GM23338 (cell line): ENCODE measurements around the gene RASL10B. TPM values are rescaled to one million over a fixed set of nuclear protein-coding genes. Genes with fewer than 3 reads are reported as not detected.

Experiments
- ATAC-seq: fragments of 200-7000 bp; cut with Tn5 transposase; 3 replicates; pipeline ENCODE4 v1.9.1; 2020
- DNase-seq: peaks from one replicate; pipeline ENCODE4 v3.0.0-alpha.2; 2015; ENCODE audit warnings: low spot score
- H2AFZ ChIP-seq: fragments of 200-600 bp; sonication (generic); 2 replicates; pipeline ENCODE4 v1.8.0; 2016; ENCODE audit warnings: antibody characterized with exemption, mild to moderate bottlenecking, moderate library complexity
- H3F3A ChIP-seq: fragments of 200-600 bp; sonication (generic); replicated peaks from 2 replicates; pipeline ENCODE4 v1.8.0; 2017; ENCODE audit warnings: antibody characterized with exemption, mixed run types, low read depth
- H3K27ac ChIP-seq: fragments of 200-600 bp; sonication (generic); 2 replicates; pipeline ENCODE4 v1.6.1; 2016; ENCODE audit warnings: low read depth
- H3K27me3 ChIP-seq: fragments of 200-600 bp; sonication (generic); 2 replicates; pipeline ENCODE4 v1.8.0; 2016; ENCODE audit warnings: mild to moderate bottlenecking, mixed run types, moderate library complexity; ENCODE audit not compliant: insufficient read depth
- H3K36me3 ChIP-seq: fragments of 200-600 bp; sonication (generic); 2 replicates; pipeline ENCODE4 v1.8.0; 2016; ENCODE audit warnings: mild to moderate bottlenecking; ENCODE audit not compliant: insufficient read depth
- H3K4me1 ChIP-seq: fragments of 200-600 bp; sonication (generic); 2 replicates; pipeline ENCODE4 v1.8.0; 2016; ENCODE audit warnings: mild to moderate bottlenecking, moderate library complexity; ENCODE audit not compliant: insufficient read depth
- H3K4me2 ChIP-seq: fragments of 200-600 bp; sonication (generic); 2 replicates; pipeline ENCODE4 v1.7.1; 2017; ENCODE audit warnings: mixed run types
- H3K4me3 ChIP-seq: fragments of 200-600 bp; sonication (generic); 2 replicates; pipeline ENCODE4 v1.6.1; 2016; ENCODE audit warnings: mixed run types
- H3K79me2 ChIP-seq: fragments of 200-600 bp; sonication (generic); replicated peaks from 2 replicates; pipeline ENCODE4 v1.8.0; 2017; ENCODE audit warnings: mild to moderate bottlenecking; ENCODE audit not compliant: insufficient read depth
- H3K9me2 ChIP-seq: fragments of 200-600 bp; sonication (generic); 2 replicates; pipeline ENCODE4 v1.8.0; 2017; ENCODE audit not compliant: insufficient read depth
- H4K20me1 ChIP-seq: fragments of 200-600 bp; sonication (generic); replicated peaks from 2 replicates; pipeline ENCODE4 v1.8.0; 2017; ENCODE audit warnings: mild to moderate bottlenecking; ENCODE audit not compliant: insufficient read depth
- H3K27ac Mint-ChIP-seq: 2 replicates; pipeline ENCODE4 v1.8.0; 2020; ENCODE audit warnings: inconsistent platforms, mild to moderate bottlenecking, moderate library complexity, mixed read lengths
- H3K27me3 Mint-ChIP-seq: 3 replicates; pipeline ENCODE4 v1.8.0; 2022; ENCODE audit warnings: low read depth, mild to moderate bottlenecking, moderate library complexity, mixed read lengths, inconsistent platforms; ENCODE audit not compliant: insufficient read depth, poor library complexity
- H3K36me3 Mint-ChIP-seq: 3 replicates; pipeline ENCODE4 v1.8.0; 2021; ENCODE audit warnings: low read depth, mild to moderate bottlenecking, inconsistent platforms, moderate library complexity, mixed read lengths
- H3K4me1 Mint-ChIP-seq: 3 replicates; pipeline ENCODE4 v1.8.0; 2020; ENCODE audit warnings: mild to moderate bottlenecking, inconsistent platforms, mixed read lengths
- H3K4me3 Mint-ChIP-seq: 3 replicates; pipeline ENCODE4 v1.8.0; 2021; ENCODE audit warnings: moderate library complexity, mild to moderate bottlenecking, inconsistent platforms, mixed read lengths
- H3K9me3 Mint-ChIP-seq: 3 replicates; pipeline ENCODE4 v1.8.0; 2020; ENCODE audit warnings: moderate library complexity, mild to moderate bottlenecking, inconsistent platforms, mixed read lengths
- CREB1 ChIP-seq: fragments of 250-450 bp; sonication (Bioruptor Pico); IDR thresholded peaks from 2 replicates; pipeline ENCODE4 v1.5.0; 2020; ENCODE audit warnings: low read depth, mild to moderate bottlenecking, moderate library complexity
- EZH2 ChIP-seq: fragments of 200-600 bp; sonication (generic); IDR thresholded peaks from one replicate; pipeline ENCODE4 v1.8.0; 2017; ENCODE audit warnings: antibody characterized with exemption, mild to moderate bottlenecking, low read depth; ENCODE audit not compliant: unreplicated experiment
- EZH2phosphoT487 ChIP-seq: fragments of 200-600 bp; sonication (generic); IDR thresholded peaks from one replicate; pipeline ENCODE4 v1.8.1; 2018; ENCODE audit warnings: antibody characterized with exemption; ENCODE audit not compliant: unreplicated experiment
- JUNB ChIP-seq: IDR thresholded peaks from one replicate; pipeline ENCODE4 v1.6.1; 2016; ENCODE audit warnings: antibody characterized with exemption; ENCODE audit not compliant: unreplicated experiment
- NANOG ChIP-seq: IDR thresholded peaks from 2 replicates; pipeline ENCODE4 v1.6.1; 2016; ENCODE audit warnings: antibody characterized with exemption, borderline replicate concordance
- POLR2AphosphoS5 ChIP-seq: IDR thresholded peaks from 2 replicates; pipeline ENCODE4 v1.6.1; 2016; ENCODE audit warnings: antibody characterized with exemption, low read depth
- STAT1 ChIP-seq: IDR thresholded peaks from one replicate; pipeline ENCODE4 v1.6.1; 2016; ENCODE audit warnings: antibody characterized with exemption; ENCODE audit not compliant: unreplicated experiment
- ZNF114 ChIP-seq: fragments of 250-450 bp; sonication (Bioruptor Pico); IDR thresholded peaks from 2 replicates; pipeline ENCODE4 v1.5.0; 2020; ENCODE audit warnings: mild to moderate bottlenecking, moderate library complexity
- ZNF331 ChIP-seq: fragments of 250-450 bp; sonication (Bioruptor Pico); IDR thresholded peaks from 2 replicates; pipeline ENCODE4 v1.5.0; 2020; ENCODE audit warnings: low read depth, mild to moderate bottlenecking, moderate library complexity
- ZNF462 ChIP-seq: fragments of 250-450 bp; sonication (Bioruptor Pico); IDR thresholded peaks from 2 replicates; pipeline ENCODE4 v1.5.0; 2020; ENCODE audit warnings: mild to moderate bottlenecking, moderate library complexity
- polyA plus RNA-seq: library from polyadenylated mRNA; unstranded; fragments of >200 nt; fragmentation: Nextera tagmentation; extraction: Ambion mirVana; gene quantifications from 2 replicates; pipeline ENCODE4 v1.2.1, GENCODE V29; 2016
- total RNA-seq: library from RNA; depleted of rRNA; stranded (reverse); fragments of >200 nt; shearing (Covaris generic); gene quantifications from 2 replicates; pipeline ENCODE4 v1.2.3, GENCODE V29; 2014
- TF ChIP-seq, protein P1 (sequence below): IDR thresholded peaks from one replicate; pipeline ENCODE4 v1.6.1; 2018; ENCODE audit warnings: antibody characterized with exemption; ENCODE audit not compliant: unreplicated experiment
- TF ChIP-seq, protein P2 (sequence below): IDR thresholded peaks from 2 replicates; pipeline ENCODE4 v1.6.1; 2016; ENCODE audit warnings: antibody characterized with exemption
- TF ChIP-seq, protein P3 (sequence below), 2 experiments: fragments of 200-600 bp in 1 of 2; sonication (generic) in 1 of 2; conservative IDR thresholded peaks; 2 replicates each; pipeline versions ENCODE4 v1.5.1 to v1.6.1; 2016 to 2017; ENCODE audit warnings: antibody characterized with exemption in 2 of 2, low read depth in 2 of 2, mild to moderate bottlenecking in 2 of 2, moderate library complexity in 1 of 2

The RASL10B gene
- total and polyA plus RNA-seq, 2 experiments from 2014 or later, result 7.1 to 26.2 TPM

DNA sequence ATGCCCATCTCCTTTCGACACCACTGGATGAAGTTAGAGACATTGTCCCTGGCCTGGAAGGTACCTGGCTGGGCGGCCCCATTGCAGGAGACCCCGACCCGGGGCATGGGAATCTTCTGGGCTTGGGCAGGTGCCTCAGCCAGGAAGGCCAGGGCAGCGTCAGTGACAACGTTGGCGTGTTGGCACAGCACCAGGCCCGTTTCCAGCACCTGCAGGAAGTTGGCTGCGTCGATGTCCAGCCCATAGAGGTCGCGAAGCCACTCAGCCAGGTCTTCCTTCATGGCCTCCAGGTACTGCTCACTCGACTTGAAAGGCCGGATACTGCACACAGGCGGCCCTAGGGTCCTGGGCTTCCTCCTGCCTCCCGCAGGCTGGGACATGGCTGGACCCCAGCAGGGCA, 21.0 kb downstream of the RASL10B start:
- Histone ChIP-seq H2AFZ (no peak overlapping the region), H3K27me3 (peaks cover 24% of the 10 kb centered on the region), H4K20me1 (no peaks in the 10 kb centered on the region), H3K4me1 (peaks cover 6% of the 10 kb centered on the region; the same call in 1 of the 2 replicates), H3F3A (no peaks in the 10 kb centered on the region), H3K4me2 (no peak overlapping the region), H3K79me2 (no peaks in the 10 kb centered on the region), H3K27ac (no peak overlapping the region), H3K36me3 (no peaks in the 10 kb centered on the region), H3K4me3 (no peak overlapping the region), H3K9me2 (no peaks in the 10 kb centered on the region)
- Mint-ChIP-seq H3K36me3 (no peaks in the 10 kb centered on the region), H3K27ac (no peak overlapping the region), H3K27me3 (peaks cover 33% of the 10 kb centered on the region), H3K4me1 (peaks cover 31% of the 10 kb centered on the region), H3K9me3 (no peaks in the 10 kb centered on the region), H3K4me3 (no peak overlapping the region)
- DNase-seq (no peak), ATAC-seq (no peak)
- TF ChIP-seq POLR2AphosphoS5 (no peak), ZNF114 (no peak), ZNF462 (CRISPR knock-in tag) (no peak), ZNF331 (CRISPR knock-in tag) (no peak), EZH2 (no peak), STAT1 (no peak), JUNB (no peak), EZH2phosphoT487 (no peak), CREB1 (CRISPR knock-in tag) (no peak), NANOG (no peak)
- TF ChIP-seq, protein P1, sequence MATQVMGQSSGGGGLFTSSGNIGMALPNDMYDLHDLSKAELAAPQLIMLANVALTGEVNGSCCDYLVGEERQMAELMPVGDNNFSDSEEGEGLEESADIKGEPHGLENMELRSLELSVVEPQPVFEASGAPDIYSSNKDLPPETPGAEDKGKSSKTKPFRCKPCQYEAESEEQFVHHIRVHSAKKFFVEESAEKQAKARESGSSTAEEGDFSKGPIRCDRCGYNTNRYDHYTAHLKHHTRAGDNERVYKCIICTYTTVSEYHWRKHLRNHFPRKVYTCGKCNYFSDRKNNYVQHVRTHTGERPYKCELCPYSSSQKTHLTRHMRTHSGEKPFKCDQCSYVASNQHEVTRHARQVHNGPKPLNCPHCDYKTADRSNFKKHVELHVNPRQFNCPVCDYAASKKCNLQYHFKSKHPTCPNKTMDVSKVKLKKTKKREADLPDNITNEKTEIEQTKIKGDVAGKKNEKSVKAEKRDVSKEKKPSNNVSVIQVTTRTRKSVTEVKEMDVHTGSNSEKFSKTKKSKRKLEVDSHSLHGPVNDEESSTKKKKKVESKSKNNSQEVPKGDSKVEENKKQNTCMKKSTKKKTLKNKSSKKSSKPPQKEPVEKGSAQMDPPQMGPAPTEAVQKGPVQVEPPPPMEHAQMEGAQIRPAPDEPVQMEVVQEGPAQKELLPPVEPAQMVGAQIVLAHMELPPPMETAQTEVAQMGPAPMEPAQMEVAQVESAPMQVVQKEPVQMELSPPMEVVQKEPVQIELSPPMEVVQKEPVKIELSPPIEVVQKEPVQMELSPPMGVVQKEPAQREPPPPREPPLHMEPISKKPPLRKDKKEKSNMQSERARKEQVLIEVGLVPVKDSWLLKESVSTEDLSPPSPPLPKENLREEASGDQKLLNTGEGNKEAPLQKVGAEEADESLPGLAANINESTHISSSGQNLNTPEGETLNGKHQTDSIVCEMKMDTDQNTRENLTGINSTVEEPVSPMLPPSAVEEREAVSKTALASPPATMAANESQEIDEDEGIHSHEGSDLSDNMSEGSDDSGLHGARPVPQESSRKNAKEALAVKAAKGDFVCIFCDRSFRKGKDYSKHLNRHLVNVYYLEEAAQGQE, result no peak
- TF ChIP-seq, protein P2, sequence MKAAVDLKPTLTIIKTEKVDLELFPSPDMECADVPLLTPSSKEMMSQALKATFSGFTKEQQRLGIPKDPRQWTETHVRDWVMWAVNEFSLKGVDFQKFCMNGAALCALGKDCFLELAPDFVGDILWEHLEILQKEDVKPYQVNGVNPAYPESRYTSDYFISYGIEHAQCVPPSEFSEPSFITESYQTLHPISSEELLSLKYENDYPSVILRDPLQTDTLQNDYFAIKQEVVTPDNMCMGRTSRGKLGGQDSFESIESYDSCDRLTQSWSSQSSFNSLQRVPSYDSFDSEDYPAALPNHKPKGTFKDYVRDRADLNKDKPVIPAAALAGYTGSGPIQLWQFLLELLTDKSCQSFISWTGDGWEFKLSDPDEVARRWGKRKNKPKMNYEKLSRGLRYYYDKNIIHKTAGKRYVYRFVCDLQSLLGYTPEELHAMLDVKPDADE, result no peak
- TF ChIP-seq, protein P3, sequence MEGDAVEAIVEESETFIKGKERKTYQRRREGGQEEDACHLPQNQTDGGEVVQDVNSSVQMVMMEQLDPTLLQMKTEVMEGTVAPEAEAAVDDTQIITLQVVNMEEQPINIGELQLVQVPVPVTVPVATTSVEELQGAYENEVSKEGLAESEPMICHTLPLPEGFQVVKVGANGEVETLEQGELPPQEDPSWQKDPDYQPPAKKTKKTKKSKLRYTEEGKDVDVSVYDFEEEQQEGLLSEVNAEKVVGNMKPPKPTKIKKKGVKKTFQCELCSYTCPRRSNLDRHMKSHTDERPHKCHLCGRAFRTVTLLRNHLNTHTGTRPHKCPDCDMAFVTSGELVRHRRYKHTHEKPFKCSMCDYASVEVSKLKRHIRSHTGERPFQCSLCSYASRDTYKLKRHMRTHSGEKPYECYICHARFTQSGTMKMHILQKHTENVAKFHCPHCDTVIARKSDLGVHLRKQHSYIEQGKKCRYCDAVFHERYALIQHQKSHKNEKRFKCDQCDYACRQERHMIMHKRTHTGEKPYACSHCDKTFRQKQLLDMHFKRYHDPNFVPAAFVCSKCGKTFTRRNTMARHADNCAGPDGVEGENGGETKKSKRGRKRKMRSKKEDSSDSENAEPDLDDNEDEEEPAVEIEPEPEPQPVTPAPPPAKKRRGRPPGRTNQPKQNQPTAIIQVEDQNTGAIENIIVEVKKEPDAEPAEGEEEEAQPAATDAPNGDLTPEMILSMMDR (conservative IDR thresholded peaks at IDR 0.05; ENCODE audit: low read depth in 2 of 2), result no peak
